HCT116 (cell line): ENCODE measurements around the gene RASL11B. TPM values are rescaled to one million over a fixed set of nuclear protein-coding genes. Genes with fewer than 3 reads are reported as not detected.

ENCODE experiments used
- ATAC-seq: fragments of 200-7000 bp; cut with Tn5 transposase; 2 replicates; pipeline ENCODE4 v1.9.1; 2020; ENCODE audit warnings: mild to moderate bottlenecking, moderate library complexity
- BruUV-seq: library from RNA; stranded (reverse); fragments of 400-500 nt; replicated peaks from 2 replicates; lab custom pipeline; 2021; lab: Mats Ljungman, UMichigan
- CTCF ChIA-PET: fragments of 300-600 bp; sonication (Branson Sonifier 250); formaldehyde crosslinking; loops from one replicate; lab custom pipeline; 2021; ENCODE audit warnings: antibody characterized with exemption; lab: Charles Lee
- POLR2A ChIA-PET: fragments of 300-600, 350-600 bp; sonication (Branson Sonifier 250); formaldehyde crosslinking; loops from one replicate; lab custom pipeline; 2021; ENCODE audit warnings: antibody characterized with exemption; lab: Charles Lee
- RAD21 ChIA-PET, 2 experiments: fragments of 300-600 bp; sonication (Branson Sonifier 250); formaldehyde crosslinking; loops; one replicate each; lab custom pipeline; 2023; ENCODE audit warnings: low total read pairs in 2 of 2; ENCODE audit not compliant: uncharacterized antibody in 2 of 2, unreplicated experiment in 2 of 2, low non-redundant PET in 1 of 2; lab: Charles Lee
- DNase-seq: peaks from one replicate; pipeline ENCODE4 v3.0.0-alpha.2; 2010; ENCODE audit warnings: low read depth, low spot score
- H2AFZ ChIP-seq: fragments of 200-600 bp; shearing (Covaris generic), sonication (generic); 2 replicates; pipeline ENCODE4 v1.6.1; 2017; ENCODE audit warnings: low read depth, mixed run types, mixed read lengths, antibody characterized with exemption, low read length; ENCODE audit not compliant: poor library complexity, severe bottlenecking
- H3K27ac ChIP-seq: 2 replicates; pipeline ENCODE4 v1.5.1; 2012; ENCODE audit warnings: low read depth, low read length
- H3K27me3 ChIP-seq: fragments of 200-600 bp; sonication (generic); 2 replicates; pipeline ENCODE4 v1.6.1; 2016; ENCODE audit warnings: mixed run types, low read length, mixed read lengths; ENCODE audit not compliant: insufficient read depth
- H3K36me3 ChIP-seq, 2 experiments: fragments of 200-500 bp in 1 of 2; fragments of 200-600 bp in 1 of 2; sonication (Bioruptor generic) in 1 of 2; sonication (generic) in 1 of 2; 2 replicates each; pipeline versions ENCODE4 v1.5.1 to v1.6.1; 2014 to 2016; ENCODE audit warnings: low read length in 2 of 2, inconsistent platforms in 1 of 2, mixed read lengths in 1 of 2, mixed run types in 1 of 2; ENCODE audit not compliant: insufficient read depth in 2 of 2, control insufficient read depth in 1 of 2
- H3K4me1 ChIP-seq, 2 experiments: fragments of 200-600 bp in 1 of 2; sonication (generic) in 1 of 2; 2 replicates each; pipeline versions ENCODE4 v1.5.1 to v1.6.1; 2012 to 2017; ENCODE audit warnings: low read length in 2 of 2, inconsistent platforms in 1 of 2, mild to moderate bottlenecking in 1 of 2, mixed read lengths in 1 of 2, mixed run types in 1 of 2, moderate library complexity in 1 of 2; ENCODE audit not compliant: insufficient read depth in 2 of 2, control insufficient read depth in 1 of 2
- H3K4me2 ChIP-seq: fragments of 200-600 bp; sonication (generic); 2 replicates; pipeline ENCODE4 v1.6.1; 2017; ENCODE audit warnings: mixed run types, low read length, mixed read lengths
- H3K4me3 ChIP-seq, 2 experiments: fragments of 200-600 bp in 1 of 2; sonication (generic) in 1 of 2; replicated peaks in 1 of 2; 2 replicates each; pipeline ENCODE4 v1.5.1; 2011 to 2016; ENCODE audit warnings: low read length in 2 of 2, control low read depth in 1 of 2, low read depth in 1 of 2, mild to moderate bottlenecking in 1 of 2, mixed read lengths in 1 of 2, mixed run types in 1 of 2
- H3K79me2 ChIP-seq: fragments of 200-600 bp; sonication (generic); 2 replicates; pipeline ENCODE4 v1.6.1; 2017; ENCODE audit warnings: mild to moderate bottlenecking, mixed run types, low read length, moderate library complexity, mixed read lengths; ENCODE audit not compliant: insufficient read depth
- H3K9ac ChIP-seq: fragments of 200-600 bp; sonication (generic); 2 replicates; pipeline ENCODE4 v1.6.1; 2016; ENCODE audit warnings: low read length, mixed read lengths
- H3K9me2 ChIP-seq: fragments of 200-600 bp; sonication (generic), shearing (Covaris generic); 2 replicates; pipeline ENCODE4 v1.6.1; 2017; ENCODE audit warnings: mixed run types, mild to moderate bottlenecking, moderate library complexity; ENCODE audit not compliant: insufficient read depth
- H3K9me3 ChIP-seq, 2 experiments: fragments of 200-500 bp in 1 of 2; fragments of 200-600 bp in 1 of 2; sonication (Bioruptor generic) in 1 of 2; sonication (generic) in 1 of 2; 2 replicates each; pipeline ENCODE4 v1.6.1; 2014 to 2017; ENCODE audit warnings: low read length in 2 of 2, mixed read lengths in 2 of 2, inconsistent platforms in 1 of 2, low read depth in 1 of 2, mild to moderate bottlenecking in 1 of 2, mixed run types in 1 of 2, moderate library complexity in 1 of 2; ENCODE audit not compliant: control insufficient read depth in 1 of 2, insufficient read depth in 1 of 2
- H4K20me1 ChIP-seq: fragments of 200-600 bp; sonication (generic), shearing (Covaris generic); 2 replicates; pipeline ENCODE4 v1.6.1; 2017; ENCODE audit warnings: mixed run types, mild to moderate bottlenecking, moderate library complexity; ENCODE audit not compliant: insufficient read depth
- CBX3 ChIP-seq: IDR thresholded peaks from 2 replicates; pipeline ENCODE4 v1.6.1; 2012; ENCODE audit warnings: low read depth
- CTCF ChIP-seq, 3 experiments: fragments of 200-600 bp in 1 of 3; sonication (generic) in 1 of 3; IDR thresholded peaks in 2 of 3; conservative IDR thresholded peaks in 1 of 3; 2 replicates each; pipeline ENCODE4 v1.5.1; 2012 to 2017; ENCODE audit warnings: low read depth in 2 of 3, low read length in 2 of 3, antibody characterized with exemption in 1 of 3, borderline replicate concordance in 1 of 3, control low read depth in 1 of 3, mild to moderate bottlenecking in 1 of 3, mixed read lengths in 1 of 3, mixed run types in 1 of 3, moderate library complexity in 1 of 3; ENCODE audit not compliant: insufficient read depth in 1 of 3
- EGR1 ChIP-seq: IDR thresholded peaks from 2 replicates; pipeline ENCODE4 v1.6.1; 2012; ENCODE audit warnings: low read depth
- EZH2 ChIP-seq: fragments of 200-600 bp; sonication (generic); IDR thresholded peaks from 2 replicates; pipeline ENCODE4 v1.6.1; 2017; ENCODE audit warnings: antibody characterized with exemption, mixed run types
- FOSL1 ChIP-seq: IDR thresholded peaks from 2 replicates; pipeline ENCODE4 v1.6.1; 2012; ENCODE audit warnings: low read depth
- JUND ChIP-seq: IDR thresholded peaks from 2 replicates; pipeline ENCODE4 v1.6.1; 2012
- POLR2A ChIP-seq: IDR thresholded peaks from 2 replicates; pipeline ENCODE4 v1.7.0; 2011; ENCODE audit warnings: borderline replicate concordance; ENCODE audit not compliant: insufficient read depth, insufficient read length; ENCODE audit errors: extremely low read depth
- POLR2AphosphoS5 ChIP-seq: IDR thresholded peaks from 2 replicates; pipeline ENCODE4 v1.6.1; 2011; ENCODE audit warnings: mild to moderate bottlenecking, low read depth, low read length, moderate library complexity
- RAD21 ChIP-seq: IDR thresholded peaks from 2 replicates; pipeline ENCODE4 v1.6.1; 2012; ENCODE audit warnings: low read depth, mild to moderate bottlenecking
- REST ChIP-seq: IDR thresholded peaks from 2 replicates; pipeline ENCODE4 v1.6.1; 2012; ENCODE audit warnings: low read depth
- SIN3A ChIP-seq: IDR thresholded peaks from 2 replicates; pipeline ENCODE4 v1.6.1; 2012; ENCODE audit warnings: low read depth
- SP1 ChIP-seq: IDR thresholded peaks from 2 replicates; pipeline ENCODE4 v1.6.1; 2012; ENCODE audit warnings: low read depth
- SRF ChIP-seq: IDR thresholded peaks from 2 replicates; pipeline ENCODE4 v1.6.1; 2012; ENCODE audit warnings: low read depth
- ZNF274 ChIP-seq: fragments of 200-500 bp; sonication (Bioruptor generic); IDR thresholded peaks from 2 replicates; pipeline ENCODE4 v1.6.1; 2014; ENCODE audit warnings: mild to moderate bottlenecking, low read depth, low read length, inconsistent platforms
- intact Hi-C: fragments of 100-400 bp; cut with micrococcal nuclease; formaldehyde crosslinking; loops from 2 replicates; pipeline ENCODE4 v1.10.0; 2022
- total RNA-seq: library from RNA; stranded (reverse); gene quantifications from one replicate; pipeline ENCODE4 v1.2.1, GENCODE V29; 2021; ENCODE audit not compliant: unreplicated experiment

RASL11B gene
- total RNA-seq, 1 experiment from 2014 or later = 0.34 TPM

GRCh38 chr4:52903273-52903672 lies 41.2 kb downstream of the RASL11B start:
- H3K4me2 ChIP-seq = no peak overlapping the region
- BruUV-seq = no TSS peak
- no peaks in the 10 kb centered on the region for H3K9me2 ChIP-seq
- ChIA-PET CTCF (interaction anchor here (1.0 kb wide), 1 partner anchor 9 kb away, joined by 3 read pairs; no protein-coding TSS in a partner anchor), POLR2A (no interaction called here), RAD21 (no interaction called here)
- TF ChIP-seq SP1 (no peak), SRF (no peak), RAD21 (no peak), REST (no peak), EGR1 (no peak), ZNF274 (no peak), FOSL1 (no peak)
- no peaks in the 10 kb centered on the region for H3K27me3 ChIP-seq
- no peak overlapping the region for H2AFZ ChIP-seq
- H3K9ac ChIP-seq = no peak overlapping the region
- DNase-seq = no peak
- H3K9me3 ChIP-seq = no peaks in the 10 kb centered on the region
- H4K20me1 ChIP-seq = no peaks in the 10 kb centered on the region
- intact Hi-C loops = no loop called here
- H3K79me2 ChIP-seq = no peaks in the 10 kb centered on the region
- no peak overlapping the region for H3K27ac ChIP-seq
- H3K36me3 ChIP-seq = no peaks in the 10 kb centered on the region
- ATAC-seq = no peak
- no peaks in the 10 kb centered on the region for H3K4me1 ChIP-seq
- no peak overlapping the region for H3K4me3 ChIP-seq

GRCh38 chr4:52904421-52904820 lies 42.3 kb downstream of the RASL11B start:
- intact Hi-C loops = no loop called here
- Histone ChIP-seq H3K27ac (no peak overlapping the region), H3K9ac (no peak overlapping the region), H3K36me3 (no peaks in the 10 kb centered on the region), H3K9me3 (no peaks in the 10 kb centered on the region), H4K20me1 (no peaks in the 10 kb centered on the region), H3K79me2 (no peaks in the 10 kb centered on the region), H3K4me1 (no peaks in the 10 kb centered on the region), H2AFZ (no peak overlapping the region), H3K27me3 (no peaks in the 10 kb centered on the region), H3K4me3 (no peak overlapping the region), H3K9me2 (no peaks in the 10 kb centered on the region), H3K4me2 (no peak overlapping the region)
- no peak for ATAC-seq
- CTCF ChIA-PET = no interaction called here
- RAD21 ChIA-PET = no interaction called here
- BruUV-seq = no TSS peak
- DNase-seq = no peak
- POLR2A ChIA-PET = no interaction called here
- no peak for TF ChIP-seq EGR1
- TF ChIP-seq SIN3A = no peak
- TF ChIP-seq EZH2 = no peak
- TF ChIP-seq POLR2A = no peak
- TF ChIP-seq CTCF (IDR thresholded peaks at IDR 0.05 in 2 of 3, conservative IDR thresholded peaks at IDR 0.05 in 1 of 3; ENCODE audit: borderline replicate concordance in 1 of 3, insufficient read depth in 1 of 3, low read depth in 2 of 3, low read length in 2 of 3) = no peak
- TF ChIP-seq REST = no peak
- no peak for TF ChIP-seq CBX3
- TF ChIP-seq POLR2AphosphoS5 = no peak
- no peak for TF ChIP-seq JUND
